Neural cell (in vitro differentiated cells): Measurements from ENCODE around the gene HCN1.

Experiments
- CTCF ChIP-seq: fragments of 450-650 bp; IDR thresholded peaks from 2 replicates; pipeline ENCODE4 v1.5.1; 2014; ENCODE audit warnings: antibody characterized with exemption, mild to moderate bottlenecking, moderate library complexity; ENCODE audit not compliant: poor library complexity, severe bottlenecking
- EP300 ChIP-seq: fragments of 450-650 bp; conservative IDR thresholded peaks from 2 replicates; pipeline ENCODE4 v1.6.1; 2014; ENCODE audit warnings: antibody characterized with exemption, mild to moderate bottlenecking, moderate library complexity; ENCODE audit not compliant: poor library complexity, severe bottlenecking
- EZH2 ChIP-seq: fragments of 200-600, 300-800 bp; shearing (Covaris generic), sonication (generic); IDR thresholded peaks from 2 replicates; pipeline ENCODE4 v1.6.1; 2014; ENCODE audit warnings: antibody characterized with exemption, low read length, borderline replicate concordance, mild to moderate bottlenecking; ENCODE audit not compliant: insufficient read depth, poor library complexity, severe bottlenecking
- MXI1 ChIP-seq: fragments of 450-650 bp; conservative IDR thresholded peaks from 2 replicates; pipeline ENCODE4 v1.6.1; 2014; ENCODE audit warnings: antibody characterized with exemption, mild to moderate bottlenecking; ENCODE audit not compliant: poor library complexity, severe bottlenecking
- POLR2AphosphoS5 ChIP-seq: IDR thresholded peaks from 2 replicates; pipeline ENCODE4 v1.6.1; 2012
- RAD21 ChIP-seq: fragments of 450-650 bp; conservative IDR thresholded peaks from 2 replicates; pipeline ENCODE4 v1.6.1; 2014; ENCODE audit warnings: antibody characterized with exemption, mild to moderate bottlenecking, moderate library complexity
- TAF1 ChIP-seq: IDR thresholded peaks from 2 replicates; pipeline ENCODE4 v1.6.1; 2012; ENCODE audit warnings: low read depth
- TF ChIP-seq, protein P1 (sequence below): IDR thresholded peaks from 2 replicates; pipeline ENCODE4 v1.6.1; 2012; ENCODE audit warnings: borderline replicate concordance

- no peak for TF ChIP-seq EP300
- TF ChIP-seq RAD21, result no peak
- no peak for TF ChIP-seq CTCF
- TF ChIP-seq POLR2AphosphoS5, result no peak
- no peak for TF ChIP-seq EZH2
- TF ChIP-seq TAF1, result no peak
- TF ChIP-seq, protein P1, sequence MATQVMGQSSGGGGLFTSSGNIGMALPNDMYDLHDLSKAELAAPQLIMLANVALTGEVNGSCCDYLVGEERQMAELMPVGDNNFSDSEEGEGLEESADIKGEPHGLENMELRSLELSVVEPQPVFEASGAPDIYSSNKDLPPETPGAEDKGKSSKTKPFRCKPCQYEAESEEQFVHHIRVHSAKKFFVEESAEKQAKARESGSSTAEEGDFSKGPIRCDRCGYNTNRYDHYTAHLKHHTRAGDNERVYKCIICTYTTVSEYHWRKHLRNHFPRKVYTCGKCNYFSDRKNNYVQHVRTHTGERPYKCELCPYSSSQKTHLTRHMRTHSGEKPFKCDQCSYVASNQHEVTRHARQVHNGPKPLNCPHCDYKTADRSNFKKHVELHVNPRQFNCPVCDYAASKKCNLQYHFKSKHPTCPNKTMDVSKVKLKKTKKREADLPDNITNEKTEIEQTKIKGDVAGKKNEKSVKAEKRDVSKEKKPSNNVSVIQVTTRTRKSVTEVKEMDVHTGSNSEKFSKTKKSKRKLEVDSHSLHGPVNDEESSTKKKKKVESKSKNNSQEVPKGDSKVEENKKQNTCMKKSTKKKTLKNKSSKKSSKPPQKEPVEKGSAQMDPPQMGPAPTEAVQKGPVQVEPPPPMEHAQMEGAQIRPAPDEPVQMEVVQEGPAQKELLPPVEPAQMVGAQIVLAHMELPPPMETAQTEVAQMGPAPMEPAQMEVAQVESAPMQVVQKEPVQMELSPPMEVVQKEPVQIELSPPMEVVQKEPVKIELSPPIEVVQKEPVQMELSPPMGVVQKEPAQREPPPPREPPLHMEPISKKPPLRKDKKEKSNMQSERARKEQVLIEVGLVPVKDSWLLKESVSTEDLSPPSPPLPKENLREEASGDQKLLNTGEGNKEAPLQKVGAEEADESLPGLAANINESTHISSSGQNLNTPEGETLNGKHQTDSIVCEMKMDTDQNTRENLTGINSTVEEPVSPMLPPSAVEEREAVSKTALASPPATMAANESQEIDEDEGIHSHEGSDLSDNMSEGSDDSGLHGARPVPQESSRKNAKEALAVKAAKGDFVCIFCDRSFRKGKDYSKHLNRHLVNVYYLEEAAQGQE, result no peak
- no peak for TF ChIP-seq MXI1
These were observed 421.9 kb downstream of the HCN1 start for GRCh38 chr5:45274241-45274640.
